Mesangial cell (primary cell): Measurements from ENCODE around the gene SLC7A1. TPM values are rescaled to one million over a fixed set of nuclear protein-coding genes. Genes with fewer than 3 reads are reported as not detected.

Experiments
- total RNA-seq: library from RNA; depleted of rRNA; stranded (reverse); fragments of >200 nt; gene quantifications from 2 replicates; pipeline ENCODE4 v1.2.3, GENCODE V29; 2015

The SLC7A1 gene
- total RNA-seq: 44.7 and 54.4 TPM in 2 replicates

DNA sequence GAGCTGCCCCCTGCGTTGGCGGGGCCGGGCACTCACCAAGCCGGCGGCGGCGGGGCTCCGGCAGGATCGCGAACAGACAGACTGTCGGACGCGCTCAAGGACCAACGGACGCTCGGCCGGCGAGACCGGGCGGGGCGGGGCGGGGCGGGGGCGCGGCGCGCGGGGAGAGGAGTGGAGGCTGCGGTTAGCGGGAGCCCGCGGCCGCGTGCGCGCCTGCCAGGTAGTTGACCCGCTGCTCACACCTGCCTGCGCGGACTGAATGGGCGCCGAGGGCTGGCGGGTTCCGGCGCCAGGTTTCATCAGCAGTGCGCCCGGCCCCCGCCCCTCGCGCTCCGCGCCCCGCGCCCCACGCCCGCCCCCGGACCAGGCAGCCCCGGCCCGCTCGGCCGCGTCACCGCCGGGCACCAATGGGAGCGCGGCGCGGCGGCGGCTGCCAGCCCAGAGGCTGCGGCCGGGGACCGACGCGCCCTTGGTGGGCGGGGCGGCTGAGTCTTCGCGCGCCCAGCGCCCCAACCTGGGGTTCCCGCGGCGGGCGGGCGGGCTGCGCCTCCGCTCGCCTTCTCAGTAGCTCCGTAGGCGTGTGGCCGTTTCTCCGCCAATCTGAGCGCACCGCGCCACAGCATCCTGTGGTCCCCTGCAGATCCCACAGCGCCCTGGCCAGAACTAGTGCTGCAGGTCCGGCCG lies at the start of gene SLC7A1:
Gene SLC7A1 (minus strand): TSS at position 309 of the 684 bp plus-strand sequence. CDS start 59,500 bp downstream, outside the sequence.

